ENCODE results near the gene ARHGAP40. TPM values are rescaled to one million over a fixed set of nuclear protein-coding genes. Genes with fewer than 3 reads are reported as not detected.

The ARHGAP40 gene
- total RNA-seq, 1 donor from 2014 or later = not detected

DNA sequence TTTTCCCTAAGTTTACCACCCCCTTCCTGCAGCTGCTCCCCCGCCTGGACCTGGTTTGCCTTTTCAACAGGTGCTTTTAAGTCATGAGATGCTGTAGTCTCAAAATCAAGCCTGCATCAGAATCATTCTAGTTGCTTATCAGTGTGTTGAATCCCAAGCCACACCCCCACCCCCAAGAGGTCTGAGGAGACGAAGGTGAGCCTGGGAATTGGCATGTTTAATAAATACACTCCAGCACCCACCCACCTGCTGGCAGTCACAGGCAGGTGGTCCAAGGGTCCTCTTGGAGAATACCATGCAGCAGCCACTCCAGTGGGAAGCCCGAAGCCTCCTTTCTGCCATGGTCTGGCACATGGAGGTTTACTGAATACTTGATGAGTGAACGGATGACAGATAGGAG, 21.7 kb upstream of the ARHGAP40 start:
- Mint-ChIP-seq H3K9me3 (no peaks in the 10 kb centered on the region), H3K27ac (no peak overlapping the region), H3K36me3 (ENCODE audit: low read depth) (peaks cover 12% of the 10 kb centered on the region), H3K27me3 (ENCODE audit: insufficient read depth) (peaks cover 1% of the 10 kb centered on the region), H3K4me1 (ENCODE audit: low read depth) (no peaks in the 10 kb centered on the region), H3K4me3 (no peak overlapping the region)
- intact Hi-C loops (cut with micrococcal nuclease) = no loop called here
- no peak for DNase-seq (ENCODE audit: low spot score)

DNA sequence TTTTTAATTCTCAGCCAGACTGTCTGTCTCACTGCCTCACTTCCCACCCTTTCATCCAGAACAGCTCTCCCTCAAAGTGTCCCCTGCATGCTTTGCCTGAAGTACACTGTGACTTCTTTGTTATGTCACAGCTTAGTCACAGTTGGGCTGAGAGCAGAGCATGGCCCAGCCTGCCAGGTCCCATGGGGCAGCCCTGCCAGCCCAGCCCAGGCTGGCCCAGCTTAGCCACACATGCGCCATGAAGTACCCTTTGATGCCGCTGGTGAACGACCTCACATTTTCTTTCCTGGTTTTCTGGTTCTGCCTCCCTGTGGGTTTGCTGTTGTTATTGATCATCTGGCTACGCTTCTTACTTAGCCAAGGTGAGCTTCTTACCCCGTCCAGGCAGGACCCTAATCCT, 20.6 kb upstream of the ARHGAP40 start, which contains the start of gene ADIG:
ADIG (plus strand) TSS at position 185 of the 400 bp plus-strand sequence; CDS start at position 239, 54 bp downstream.
- intact Hi-C loops (cut with micrococcal nuclease) = no loop called here
- Mint-ChIP-seq H3K4me3 (no peak within 1 kb of the TSS), H3K4me1 (ENCODE audit: low read depth) (no peaks in the 10 kb centered on the region), H3K36me3 (ENCODE audit: low read depth) (peaks cover 5% of the 10 kb centered on the region), H3K27me3 (ENCODE audit: insufficient read depth) (peaks cover 4% of the 10 kb centered on the region), H3K27ac (no peak within 1 kb of the TSS), H3K9me3 (no peaks in the 10 kb centered on the region)
- no peak for DNase-seq (ENCODE audit: low spot score)

DNA sequence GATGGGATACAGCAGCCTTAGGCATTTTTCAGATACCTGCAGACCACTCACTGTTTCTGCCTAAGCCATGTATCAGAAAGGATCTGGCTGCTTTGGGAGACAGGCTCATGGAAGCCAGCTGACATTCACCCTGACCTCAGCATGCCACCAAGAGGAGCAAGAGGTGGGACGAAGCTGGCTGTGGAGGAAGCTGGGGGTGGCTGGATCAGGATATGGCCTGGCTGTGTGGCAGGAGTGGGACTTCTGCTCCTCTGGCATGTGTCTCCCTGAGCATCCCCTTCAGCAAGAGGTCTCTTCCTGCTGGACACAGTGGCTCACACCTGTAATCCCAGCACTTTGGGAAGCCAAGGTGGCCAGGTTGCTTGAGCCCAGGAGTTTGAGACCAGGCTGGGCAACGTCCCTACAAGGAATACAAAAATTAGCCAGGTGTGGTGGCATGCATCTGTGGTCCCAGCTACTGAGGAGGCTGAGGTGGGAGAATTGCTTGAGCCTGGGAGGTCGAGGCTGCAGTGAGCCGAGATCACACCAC, 19.7 kb upstream of the ARHGAP40 start:
- no peak overlapping the region for H3K27ac Mint-ChIP-seq
- no peaks in the 10 kb centered on the region for H3K9me3 Mint-ChIP-seq
- intact Hi-C loops (cut with micrococcal nuclease) = no loop called here
- H3K36me3 Mint-ChIP-seq (ENCODE audit: low read depth) = no peaks in the 10 kb centered on the region
- no peak overlapping the region for H3K4me3 Mint-ChIP-seq
- H3K27me3 Mint-ChIP-seq (ENCODE audit: insufficient read depth) = peaks cover 4% of the 10 kb centered on the region
- H3K4me1 Mint-ChIP-seq (ENCODE audit: low read depth) = no peaks in the 10 kb centered on the region
- DNase-seq (ENCODE audit: low spot score) = no peak

DNA sequence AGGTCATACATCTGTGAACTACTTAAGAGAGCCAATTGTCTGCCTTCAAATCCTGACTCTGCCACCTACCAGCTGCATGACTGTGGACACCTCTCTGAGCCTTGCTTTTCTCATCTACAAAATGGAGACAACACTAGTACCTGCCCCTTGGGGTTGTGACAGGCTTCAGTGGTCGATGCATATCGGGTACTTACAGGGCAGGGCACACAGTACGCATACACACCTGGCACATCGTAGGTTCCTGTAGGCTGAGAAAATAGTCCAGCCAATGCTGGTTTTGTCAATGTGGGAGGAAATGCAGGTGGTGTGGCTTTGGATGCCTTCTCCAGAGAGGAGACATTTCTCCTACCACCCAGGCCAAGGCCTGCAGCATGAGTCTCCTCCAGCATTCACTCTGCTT, 18.3 kb upstream of the ARHGAP40 start:
- intact Hi-C loops (cut with micrococcal nuclease) = no loop called here

DNA sequence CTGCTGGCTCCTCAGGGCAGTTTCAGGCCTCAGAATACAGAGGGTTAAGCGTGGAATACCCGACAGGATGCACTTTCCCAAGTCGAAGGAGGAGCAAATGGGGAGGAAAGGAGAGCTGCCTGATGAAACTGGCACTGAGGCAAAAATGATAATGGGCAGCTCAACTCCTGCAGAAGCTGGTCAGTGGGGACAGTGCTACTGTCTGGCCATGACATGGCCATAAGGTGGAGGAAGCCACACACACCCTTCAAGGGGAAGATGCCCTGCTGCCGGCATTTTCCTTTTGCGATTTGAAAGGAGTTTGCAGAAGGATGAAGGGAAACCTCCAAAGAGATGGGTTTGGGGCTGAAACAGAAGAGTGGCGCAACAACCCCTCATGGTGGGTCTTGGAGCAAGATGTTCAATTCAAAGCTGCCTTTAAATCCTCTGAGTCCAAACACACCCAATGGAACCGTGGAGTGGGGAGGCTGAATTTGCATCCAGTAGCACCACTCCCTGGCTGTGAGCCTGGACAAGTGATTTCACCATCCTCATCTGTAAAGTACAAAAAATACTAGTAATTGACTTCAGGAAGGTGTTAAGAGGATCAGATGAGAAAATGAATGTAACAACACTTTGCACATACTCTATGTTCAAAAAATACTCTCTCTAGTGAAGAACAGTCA, 17.4 kb upstream of the ARHGAP40 start:
- Mint-ChIP-seq H3K27me3 (ENCODE audit: insufficient read depth) (peaks cover 4% of the 10 kb centered on the region), H3K4me1 (ENCODE audit: low read depth) (no peaks in the 10 kb centered on the region), H3K9me3 (no peaks in the 10 kb centered on the region), H3K4me3 (no peak overlapping the region), H3K27ac (no peak overlapping the region), H3K36me3 (ENCODE audit: low read depth) (no peaks in the 10 kb centered on the region)
- intact Hi-C loops (cut with micrococcal nuclease) = no loop called here
- no peak for DNase-seq (ENCODE audit: low spot score)

More for the DNA sequence above, 18.3 kb upstream of the ARHGAP40 start:
- Mint-ChIP-seq H3K27me3 (ENCODE audit: insufficient read depth) (peaks cover 4% of the 10 kb centered on the region), H3K4me3 (no peak overlapping the region), H3K27ac (no peak overlapping the region), H3K36me3 (ENCODE audit: low read depth) (no peaks in the 10 kb centered on the region), H3K4me1 (ENCODE audit: low read depth) (no peaks in the 10 kb centered on the region), H3K9me3 (no peaks in the 10 kb centered on the region)
- DNase-seq (ENCODE audit: low spot score) = no peak

DNA sequence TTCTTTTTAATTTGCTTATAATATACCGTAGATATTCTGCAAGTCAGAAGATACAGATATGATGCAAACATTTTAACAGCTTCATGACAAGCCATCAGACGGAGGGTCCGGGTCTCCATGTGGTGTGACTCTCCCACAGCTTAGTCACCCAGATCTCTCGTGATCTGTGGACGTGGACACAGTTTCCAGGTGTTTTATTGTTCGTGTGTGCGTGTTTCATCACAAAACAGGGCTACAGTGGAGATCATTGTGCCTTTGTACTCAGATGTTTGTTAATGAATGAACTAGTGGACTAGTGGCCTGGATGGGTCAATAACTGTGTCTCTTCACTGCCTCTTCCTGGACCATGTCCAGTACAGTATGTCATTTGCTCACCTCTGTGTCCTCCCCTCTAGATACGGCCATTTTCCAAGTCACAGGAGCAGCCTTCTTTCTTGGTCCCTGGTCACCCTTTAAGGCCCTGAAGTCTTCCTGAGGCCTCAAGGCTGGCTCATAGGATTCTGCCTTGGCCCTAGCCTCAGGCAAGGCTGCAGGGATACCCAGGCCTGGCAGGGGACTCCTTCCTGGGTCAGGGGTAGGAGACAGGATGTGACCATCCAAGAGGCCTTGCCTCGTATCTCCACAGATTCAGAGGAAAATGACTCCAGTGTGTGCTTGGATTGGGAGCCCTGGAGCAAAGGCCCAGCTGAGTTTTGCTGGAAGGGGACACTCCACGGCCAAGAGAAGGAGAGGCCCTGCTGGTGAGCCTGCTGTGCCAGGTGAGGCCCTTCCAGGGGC, 16.0 kb upstream of the ARHGAP40 start:
- DNase-seq (ENCODE audit: low spot score) = no peak
- no peaks in the 10 kb centered on the region for H3K4me1 Mint-ChIP-seq (ENCODE audit: low read depth)
- no peak overlapping the region for H3K27ac Mint-ChIP-seq
- no peaks in the 10 kb centered on the region for H3K9me3 Mint-ChIP-seq
- no peak overlapping the region for H3K4me3 Mint-ChIP-seq
- no peaks in the 10 kb centered on the region for H3K36me3 Mint-ChIP-seq (ENCODE audit: low read depth)
- intact Hi-C loops (cut with micrococcal nuclease) = no loop called here
- H3K27me3 Mint-ChIP-seq (ENCODE audit: insufficient read depth) = peaks cover 4% of the 10 kb centered on the region

DNA sequence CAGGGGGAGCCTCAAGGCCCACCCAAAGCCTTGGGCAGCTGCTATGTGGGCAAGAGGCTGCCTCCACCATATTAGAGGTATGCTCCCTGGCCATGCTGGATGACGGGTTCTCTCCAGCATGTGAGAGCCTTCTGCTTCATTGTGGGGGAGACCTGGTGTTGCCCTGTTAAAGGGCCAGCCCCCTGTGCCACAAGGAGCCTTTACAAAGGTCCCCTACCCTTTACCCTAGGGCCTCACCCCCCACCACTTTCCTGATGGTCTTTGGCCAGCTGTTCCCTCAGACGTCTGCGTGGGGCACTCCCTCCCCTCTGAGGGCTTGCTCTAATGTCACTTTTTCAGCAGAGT, 15.5 kb upstream of the ARHGAP40 start:
- H3K9me3 Mint-ChIP-seq = no peaks in the 10 kb centered on the region
- intact Hi-C loops (cut with micrococcal nuclease) = no loop called here
- no peak overlapping the region for H3K27ac Mint-ChIP-seq
- no peak for DNase-seq (ENCODE audit: low spot score)
- peaks cover 4% of the 10 kb centered on the region for H3K27me3 Mint-ChIP-seq (ENCODE audit: insufficient read depth)
- H3K36me3 Mint-ChIP-seq (ENCODE audit: low read depth) = no peaks in the 10 kb centered on the region
- H3K4me3 Mint-ChIP-seq = no peak overlapping the region
- H3K4me1 Mint-ChIP-seq (ENCODE audit: low read depth) = no peaks in the 10 kb centered on the region

DNA sequence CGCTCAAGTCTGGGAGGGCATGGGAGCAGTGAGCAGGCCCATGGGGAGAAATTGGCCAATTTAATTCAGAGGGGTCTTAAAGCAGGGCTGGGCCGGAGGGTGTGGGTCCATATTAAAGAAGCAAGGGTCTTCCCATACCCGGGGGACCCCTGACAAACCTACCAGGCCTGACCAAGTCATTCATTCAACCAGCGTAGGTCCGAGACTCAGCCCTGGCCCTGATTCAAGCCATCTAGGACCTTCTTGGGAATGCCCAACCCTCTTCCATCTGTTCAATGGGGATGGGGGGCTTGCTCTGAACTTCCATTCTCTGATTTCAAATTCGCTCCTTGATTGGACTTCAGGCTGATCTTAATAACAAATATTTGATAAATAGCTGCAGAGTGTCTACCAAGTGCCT, 13.3 kb upstream of the ARHGAP40 start:
- no peaks in the 10 kb centered on the region for H3K36me3 Mint-ChIP-seq (ENCODE audit: low read depth)

DNA sequence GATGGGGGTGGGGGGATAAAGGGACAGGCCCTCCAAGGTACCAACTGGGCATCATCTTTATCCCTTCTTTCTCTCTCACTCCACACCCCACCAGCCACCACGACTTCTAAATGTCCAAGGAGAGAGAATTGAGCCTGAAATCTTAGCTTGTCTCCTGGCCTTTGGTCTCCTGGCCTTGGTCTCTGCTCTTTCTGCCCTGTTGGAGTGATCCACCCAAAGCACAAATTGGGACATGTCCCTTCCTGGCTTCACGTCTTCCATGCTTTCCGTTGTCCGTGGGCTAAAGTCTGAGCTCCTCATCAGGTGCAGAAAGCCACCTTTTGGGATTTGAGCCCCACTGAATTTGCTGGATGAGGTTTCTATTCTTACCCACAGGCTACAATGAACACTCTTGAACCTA, 12.3 kb upstream of the ARHGAP40 start:
- no peaks in the 10 kb centered on the region for H3K36me3 Mint-ChIP-seq (ENCODE audit: low read depth)
- H3K27me3 Mint-ChIP-seq (ENCODE audit: insufficient read depth) = peaks cover 4% of the 10 kb centered on the region
- no peaks in the 10 kb centered on the region for H3K9me3 Mint-ChIP-seq
- H3K27ac Mint-ChIP-seq = no peak overlapping the region
- no peak overlapping the region for H3K4me3 Mint-ChIP-seq
- no peaks in the 10 kb centered on the region for H3K4me1 Mint-ChIP-seq (ENCODE audit: low read depth)
- DNase-seq (ENCODE audit: low spot score) = no peak
- intact Hi-C loops (cut with micrococcal nuclease) = no loop called here

More for the DNA sequence above, 13.3 kb upstream of the ARHGAP40 start:
- intact Hi-C loops (cut with micrococcal nuclease) = no loop called here
- peaks cover 4% of the 10 kb centered on the region for H3K27me3 Mint-ChIP-seq (ENCODE audit: insufficient read depth)
- no peak for DNase-seq (ENCODE audit: low spot score)
- no peaks in the 10 kb centered on the region for H3K9me3 Mint-ChIP-seq
- no peak overlapping the region for H3K27ac Mint-ChIP-seq
- H3K4me3 Mint-ChIP-seq = no peak overlapping the region
- H3K4me1 Mint-ChIP-seq (ENCODE audit: low read depth) = no peaks in the 10 kb centered on the region

DNA sequence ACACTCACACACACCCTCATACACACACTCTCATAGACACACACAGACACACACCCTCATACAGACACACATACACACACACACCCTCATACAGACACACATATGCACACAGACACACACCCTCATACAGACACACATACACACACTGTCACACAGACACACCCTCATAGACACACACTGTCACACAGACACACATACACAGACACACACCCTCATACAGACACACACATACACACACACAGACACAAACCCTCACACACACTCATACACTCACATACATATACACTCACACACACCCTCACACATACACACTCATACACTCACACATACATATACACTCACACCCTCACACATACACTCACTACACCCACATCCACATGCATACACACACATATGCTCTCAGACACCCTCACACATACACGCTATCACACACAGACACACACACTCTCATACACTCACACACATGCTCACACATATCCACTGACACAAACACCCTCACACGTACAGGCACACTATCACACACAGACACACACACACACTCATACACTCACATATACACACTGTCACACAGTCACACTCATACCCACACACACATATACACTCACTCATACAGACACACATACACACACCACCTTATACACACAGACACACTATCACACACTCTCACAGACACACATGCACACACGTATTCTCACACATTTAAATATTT, 11.5 kb upstream of the ARHGAP40 start:
- Mint-ChIP-seq H3K4me3 (no peak overlapping the region), H3K27ac (no peak overlapping the region), H3K36me3 (ENCODE audit: low read depth) (no peaks in the 10 kb centered on the region), H3K9me3 (no peaks in the 10 kb centered on the region), H3K4me1 (ENCODE audit: low read depth) (no peaks in the 10 kb centered on the region), H3K27me3 (ENCODE audit: insufficient read depth) (peaks cover 1% of the 10 kb centered on the region)
- no peak for DNase-seq (ENCODE audit: low spot score)
- intact Hi-C loops (cut with micrococcal nuclease) = no loop called here

DNA sequence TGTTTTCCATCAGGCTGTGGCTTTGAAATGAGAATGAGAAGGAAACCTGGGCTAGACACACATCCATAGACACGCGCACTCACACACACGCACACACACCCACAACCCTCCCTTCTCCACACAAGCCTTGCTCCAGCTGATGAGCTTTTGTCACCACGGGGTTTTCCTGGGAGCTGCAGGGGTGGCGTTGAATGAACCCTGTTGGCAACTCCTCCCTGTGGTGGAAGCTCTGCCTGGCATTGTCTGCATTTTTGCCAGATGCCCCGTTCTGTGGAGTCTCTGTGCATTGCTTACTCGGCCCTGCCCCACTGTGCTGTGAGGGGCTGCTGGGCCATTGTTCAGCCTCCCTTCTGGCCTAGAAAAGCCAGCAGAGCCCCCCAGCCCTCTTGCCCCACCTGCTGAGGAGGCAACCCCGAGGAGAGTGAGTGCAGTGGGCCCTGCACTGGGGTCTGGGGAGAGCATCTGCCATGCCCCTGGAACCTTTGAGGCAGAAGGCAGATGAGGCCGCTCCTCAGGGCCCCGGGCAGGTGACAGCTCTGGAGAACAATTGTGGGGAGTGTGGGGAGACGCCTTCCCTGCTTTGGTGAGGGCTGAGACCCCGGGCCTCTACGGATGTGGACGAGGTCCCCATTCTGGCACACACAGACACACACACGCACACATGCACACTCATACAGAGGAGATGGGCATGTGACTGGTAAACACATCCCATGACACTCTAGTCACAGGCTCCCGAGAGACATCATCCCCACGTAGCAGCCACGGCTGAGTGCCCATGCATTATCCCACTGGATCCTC, 10.7 kb upstream of the ARHGAP40 start:
- Mint-ChIP-seq H3K27me3 (ENCODE audit: insufficient read depth) (no peaks in the 10 kb centered on the region), H3K36me3 (ENCODE audit: low read depth) (no peaks in the 10 kb centered on the region), H3K4me1 (ENCODE audit: low read depth) (no peaks in the 10 kb centered on the region), H3K9me3 (no peaks in the 10 kb centered on the region), H3K27ac (no peak overlapping the region), H3K4me3 (no peak overlapping the region)
- intact Hi-C loops (cut with micrococcal nuclease) = no loop called here
- no peak for DNase-seq (ENCODE audit: low spot score)

DNA sequence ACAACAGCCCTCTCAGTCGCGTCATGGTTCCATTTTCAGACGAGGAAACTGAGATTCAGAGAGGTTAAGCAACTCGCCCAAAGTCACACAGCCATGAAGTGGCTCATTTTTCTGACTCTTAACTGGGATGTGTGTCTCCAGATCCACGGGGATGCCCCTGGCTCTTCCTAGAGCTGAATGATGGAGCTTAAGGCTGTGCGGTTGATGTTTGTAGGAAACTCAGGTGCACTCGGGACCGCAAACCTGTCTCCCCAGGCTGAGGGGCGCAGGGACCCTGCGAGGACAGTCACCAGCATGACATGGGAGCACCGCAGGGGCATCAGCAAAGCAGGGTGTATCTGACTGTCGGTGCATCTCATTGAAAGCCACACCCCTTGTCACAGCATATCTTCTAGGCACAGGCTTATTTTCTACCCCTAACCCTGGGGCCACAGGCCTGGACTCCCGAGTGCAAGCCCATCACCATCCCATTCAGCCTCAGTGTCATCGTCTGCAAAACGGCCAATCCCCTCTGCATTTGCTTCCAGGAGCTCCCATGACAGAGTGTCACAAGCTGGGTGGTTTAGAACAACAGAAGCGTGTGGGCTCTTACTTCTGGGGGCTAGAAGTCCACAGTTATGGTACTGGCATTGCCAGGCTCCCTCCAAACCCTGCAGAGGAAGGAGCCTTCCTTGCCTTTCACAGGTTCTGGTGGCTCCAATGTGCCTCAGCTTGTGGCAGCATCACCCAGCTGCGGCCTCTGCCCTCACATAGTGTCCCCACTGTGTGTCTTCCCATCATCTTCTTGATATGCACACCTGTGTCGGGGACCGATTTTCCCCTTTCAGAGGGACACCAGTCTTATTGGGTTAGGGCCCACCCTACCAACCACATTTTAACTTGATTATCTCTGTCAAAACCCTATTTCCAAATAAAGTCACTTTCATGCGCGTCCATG, 9.9 kb upstream of the ARHGAP40 start:
- Mint-ChIP-seq H3K9me3 (no peaks in the 10 kb centered on the region), H3K4me1 (ENCODE audit: low read depth) (no peaks in the 10 kb centered on the region), H3K36me3 (ENCODE audit: low read depth) (no peaks in the 10 kb centered on the region), H3K4me3 (no peak overlapping the region), H3K27ac (no peak overlapping the region), H3K27me3 (ENCODE audit: insufficient read depth) (no peaks in the 10 kb centered on the region)
- DNase-seq (ENCODE audit: low spot score) = no peak
- intact Hi-C loops (cut with micrococcal nuclease) = no loop called here
